Measurements from ENCODE around the gene FAM107A.

FAM107A gene

GRCh38 chr3:58613236-58614132 lies 36.3 kb upstream of the FAM107A start:
- H3K36me3 ChIP-seq (ENCODE audit: control insufficient read depth, insufficient read depth, low read length) = no peaks in the 10 kb centered on the region
- H3K9ac ChIP-seq (ENCODE audit: low read depth, low read length) = no peak overlapping the region
- no peak overlapping the region for H3K4me3 ChIP-seq (ENCODE audit: low read depth, low read length)
- peaks cover 8% of the 10 kb centered on the region; the same call in 1 of the 2 replicates for H3K4me1 ChIP-seq (ENCODE audit: control insufficient read depth, insufficient read depth, low read length)
- H3K27ac ChIP-seq (ENCODE audit: low read depth, low read length) = no peak overlapping the region
- no peaks in the 10 kb centered on the region for H3K27me3 ChIP-seq (ENCODE audit: control insufficient read depth, insufficient read depth, low read length)
- no peaks in the 10 kb centered on the region for H3K9me3 ChIP-seq (ENCODE audit: control insufficient read depth, insufficient read depth, low read length)

- peaks cover 8% of the 10 kb centered on the region; the same call in 1 of the 2 replicates for H3K4me1 ChIP-seq (ENCODE audit: control insufficient read depth, insufficient read depth, low read length)
- H3K27ac ChIP-seq (ENCODE audit: low read depth, low read length) = no peak overlapping the region
- no peaks in the 10 kb centered on the region for H3K27me3 ChIP-seq (ENCODE audit: control insufficient read depth, insufficient read depth, low read length)
- H3K36me3 ChIP-seq (ENCODE audit: control insufficient read depth, insufficient read depth, low read length) = no peaks in the 10 kb centered on the region
- H3K9ac ChIP-seq (ENCODE audit: low read depth, low read length) = no peak overlapping the region
- H3K4me3 ChIP-seq (ENCODE audit: low read depth, low read length) = no peak overlapping the region
- no peaks in the 10 kb centered on the region for H3K9me3 ChIP-seq (ENCODE audit: control insufficient read depth, insufficient read depth, low read length)
Measured at GRCh38 chr3:58612830-58613229, 35.6 kb upstream of the FAM107A start.

GRCh38 chr3:58609990-58610389 lies 32.8 kb upstream of the FAM107A start:
- Histone ChIP-seq H3K27ac (ENCODE audit: low read depth, low read length) (no peak overlapping the region), H3K36me3 (ENCODE audit: control insufficient read depth, insufficient read depth, low read length) (no peaks in the 10 kb centered on the region), H3K9ac (ENCODE audit: low read depth, low read length) (no peak overlapping the region), H3K27me3 (ENCODE audit: control insufficient read depth, insufficient read depth, low read length) (no peaks in the 10 kb centered on the region), H3K9me3 (ENCODE audit: control insufficient read depth, insufficient read depth, low read length) (no peaks in the 10 kb centered on the region), H3K4me1 (ENCODE audit: control insufficient read depth, insufficient read depth, low read length) (no peaks in the 10 kb centered on the region), H3K4me3 (ENCODE audit: low read depth, low read length) (no peak overlapping the region)

- Histone ChIP-seq H3K27ac (ENCODE audit: low read depth, low read length) (no peak overlapping the region), H3K9me3 (ENCODE audit: control insufficient read depth, insufficient read depth, low read length) (no peaks in the 10 kb centered on the region), H3K27me3 (ENCODE audit: control insufficient read depth, insufficient read depth, low read length) (0 out of 2 replicates have a peak, but pooled peaks cover 4% of the 10 kb centered on the region), H3K4me1 (ENCODE audit: control insufficient read depth, insufficient read depth, low read length) (no peaks in the 10 kb centered on the region), H3K4me3 (ENCODE audit: low read depth, low read length) (no peak overlapping the region), H3K36me3 (ENCODE audit: control insufficient read depth, insufficient read depth, low read length) (no peaks in the 10 kb centered on the region), H3K9ac (ENCODE audit: low read depth, low read length) (no peak overlapping the region)
Measured at GRCh38 chr3:58608648-58609047, 31.5 kb upstream of the FAM107A start.

GRCh38 chr3:58607816-58608215 lies 30.6 kb upstream of the FAM107A start:
- peaks cover 4% of the 10 kb centered on the region; the same call in 1 of the 2 replicates for H3K27me3 ChIP-seq (ENCODE audit: control insufficient read depth, insufficient read depth, low read length)
- no peaks in the 10 kb centered on the region for H3K9me3 ChIP-seq (ENCODE audit: control insufficient read depth, insufficient read depth, low read length)
- H3K27ac ChIP-seq (ENCODE audit: low read depth, low read length) = no peak overlapping the region
- no peaks in the 10 kb centered on the region for H3K4me1 ChIP-seq (ENCODE audit: control insufficient read depth, insufficient read depth, low read length)
- H3K4me3 ChIP-seq (ENCODE audit: low read depth, low read length) = no peak overlapping the region
- no peak overlapping the region for H3K9ac ChIP-seq (ENCODE audit: low read depth, low read length)
- no peaks in the 10 kb centered on the region for H3K36me3 ChIP-seq (ENCODE audit: control insufficient read depth, insufficient read depth, low read length)

GRCh38 chr3:58606693-58607092 lies 29.5 kb upstream of the FAM107A start:
- Histone ChIP-seq H3K36me3 (ENCODE audit: control insufficient read depth, insufficient read depth, low read length) (no peaks in the 10 kb centered on the region), H3K4me3 (ENCODE audit: low read depth, low read length) (no peak overlapping the region), H3K4me1 (ENCODE audit: control insufficient read depth, insufficient read depth, low read length) (no peaks in the 10 kb centered on the region), H3K9me3 (ENCODE audit: control insufficient read depth, insufficient read depth, low read length) (no peaks in the 10 kb centered on the region), H3K27ac (ENCODE audit: low read depth, low read length) (no peak overlapping the region), H3K27me3 (ENCODE audit: control insufficient read depth, insufficient read depth, low read length) (peaks cover 4% of the 10 kb centered on the region; the same call in 1 of the 2 replicates), H3K9ac (ENCODE audit: low read depth, low read length) (no peak overlapping the region)

GRCh38 chr3:58604031-58604430 lies 26.8 kb upstream of the FAM107A start:
- Histone ChIP-seq H3K36me3 (ENCODE audit: control insufficient read depth, insufficient read depth, low read length) (no peaks in the 10 kb centered on the region), H3K9me3 (ENCODE audit: control insufficient read depth, insufficient read depth, low read length) (no peaks in the 10 kb centered on the region), H3K9ac (ENCODE audit: low read depth, low read length) (no peak overlapping the region), H3K27ac (ENCODE audit: low read depth, low read length) (no peak overlapping the region), H3K4me1 (ENCODE audit: control insufficient read depth, insufficient read depth, low read length) (no peaks in the 10 kb centered on the region), H3K4me3 (ENCODE audit: low read depth, low read length) (no peak overlapping the region), H3K27me3 (ENCODE audit: control insufficient read depth, insufficient read depth, low read length) (peaks cover 4% of the 10 kb centered on the region; the same call in 1 of the 2 replicates)

- Histone ChIP-seq H3K9ac (ENCODE audit: low read depth, low read length) (no peak overlapping the region), H3K27ac (ENCODE audit: low read depth, low read length) (no peak overlapping the region), H3K27me3 (ENCODE audit: control insufficient read depth, insufficient read depth, low read length) (peaks cover 4% of the 10 kb centered on the region; the same call in 1 of the 2 replicates), H3K36me3 (ENCODE audit: control insufficient read depth, insufficient read depth, low read length) (no peaks in the 10 kb centered on the region), H3K4me1 (ENCODE audit: control insufficient read depth, insufficient read depth, low read length) (no peaks in the 10 kb centered on the region), H3K9me3 (ENCODE audit: control insufficient read depth, insufficient read depth, low read length) (no peaks in the 10 kb centered on the region), H3K4me3 (ENCODE audit: low read depth, low read length) (no peak overlapping the region)
Measured at GRCh38 chr3:58603606-58604005, 26.4 kb upstream of the FAM107A start.

- H3K27me3 ChIP-seq (ENCODE audit: control insufficient read depth, insufficient read depth, low read length) = no peaks in the 10 kb centered on the region
- no peak overlapping the region for H3K27ac ChIP-seq (ENCODE audit: low read depth, low read length)
- H3K9ac ChIP-seq (ENCODE audit: low read depth, low read length) = no peak overlapping the region
- H3K36me3 ChIP-seq (ENCODE audit: control insufficient read depth, insufficient read depth, low read length) = no peaks in the 10 kb centered on the region
- H3K9me3 ChIP-seq (ENCODE audit: control insufficient read depth, insufficient read depth, low read length) = no peaks in the 10 kb centered on the region
- H3K4me3 ChIP-seq (ENCODE audit: low read depth, low read length) = no peak overlapping the region
- no peaks in the 10 kb centered on the region for H3K4me1 ChIP-seq (ENCODE audit: control insufficient read depth, insufficient read depth, low read length)
Measured at GRCh38 chr3:58597770-58598310, 20.6 kb upstream of the FAM107A start.

- H3K4me1 ChIP-seq (ENCODE audit: control insufficient read depth, insufficient read depth, low read length) = no peaks in the 10 kb centered on the region
- H3K36me3 ChIP-seq (ENCODE audit: control insufficient read depth, insufficient read depth, low read length) = no peaks in the 10 kb centered on the region
- no peak overlapping the region for H3K4me3 ChIP-seq (ENCODE audit: low read depth, low read length)
- H3K9me3 ChIP-seq (ENCODE audit: control insufficient read depth, insufficient read depth, low read length) = no peaks in the 10 kb centered on the region
- no peak overlapping the region for H3K27ac ChIP-seq (ENCODE audit: low read depth, low read length)
- H3K27me3 ChIP-seq (ENCODE audit: control insufficient read depth, insufficient read depth, low read length) = no peaks in the 10 kb centered on the region
- H3K9ac ChIP-seq (ENCODE audit: low read depth, low read length) = no peak overlapping the region
Measured at GRCh38 chr3:58596834-58597518, 19.8 kb upstream of the FAM107A start.

GRCh38 chr3:58594117-58594516 lies 16.9 kb upstream of the FAM107A start:
- Histone ChIP-seq H3K27ac (ENCODE audit: low read depth, low read length) (no peak overlapping the region), H3K4me1 (ENCODE audit: control insufficient read depth, insufficient read depth, low read length) (no peaks in the 10 kb centered on the region), H3K4me3 (ENCODE audit: low read depth, low read length) (no peak overlapping the region)

More at GRCh38 chr3:58594117-58594516, 16.9 kb upstream of the FAM107A start:
- Histone ChIP-seq H3K27me3 (ENCODE audit: control insufficient read depth, insufficient read depth, low read length) (no peaks in the 10 kb centered on the region), H3K36me3 (ENCODE audit: control insufficient read depth, insufficient read depth, low read length) (no peaks in the 10 kb centered on the region), H3K9ac (ENCODE audit: low read depth, low read length) (no peak overlapping the region), H3K9me3 (ENCODE audit: control insufficient read depth, insufficient read depth, low read length) (no peaks in the 10 kb centered on the region)
